ENCODE results near the gene IQCH.

IQCH gene

DNA sequence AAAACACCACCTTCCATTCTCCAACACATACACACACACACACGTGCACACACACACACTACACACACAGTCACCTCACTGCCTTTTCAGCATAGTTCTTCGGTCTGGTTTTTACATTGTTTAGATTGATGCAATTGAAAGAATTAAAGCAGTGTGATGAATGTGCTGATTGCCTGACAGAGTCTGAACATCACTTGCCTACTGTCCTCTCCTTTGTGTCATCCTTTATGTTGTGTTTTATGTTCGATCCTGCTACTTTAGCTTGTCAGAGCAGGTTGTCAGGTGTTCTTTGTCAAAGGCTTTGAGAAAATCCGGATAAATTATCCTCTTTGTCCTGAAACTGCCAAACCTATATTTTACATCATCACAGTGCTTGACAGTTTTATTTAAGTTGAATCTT lies 80.4 kb downstream of the IQCH start:
- H3K4me1 ChIP-seq (ENCODE audit: control insufficient read depth, low read length), result no peaks in the 10 kb centered on the region
- no peaks in the 10 kb centered on the region for H4K20me1 ChIP-seq (ENCODE audit: control insufficient read depth, insufficient read depth, low read depth, low read length)
- H3K4me3 ChIP-seq (ENCODE audit: low read length), result no peak overlapping the region
- no peaks in the 10 kb centered on the region for H3K9me3 ChIP-seq (ENCODE audit: control insufficient read depth, insufficient read depth, low read length)
- no peak overlapping the region for H3K27ac ChIP-seq (ENCODE audit: low read depth, low read length)
- H3K4me2 ChIP-seq (ENCODE audit: low read length), result no peak overlapping the region
- no peaks in the 10 kb centered on the region for H3K79me2 ChIP-seq (ENCODE audit: control insufficient read depth, low read length)
- no peaks in the 10 kb centered on the region for H3K9me2 ChIP-seq (replicated peaks; ENCODE audit: control insufficient read depth, low read length)
- TF ChIP-seq, protein P1, sequence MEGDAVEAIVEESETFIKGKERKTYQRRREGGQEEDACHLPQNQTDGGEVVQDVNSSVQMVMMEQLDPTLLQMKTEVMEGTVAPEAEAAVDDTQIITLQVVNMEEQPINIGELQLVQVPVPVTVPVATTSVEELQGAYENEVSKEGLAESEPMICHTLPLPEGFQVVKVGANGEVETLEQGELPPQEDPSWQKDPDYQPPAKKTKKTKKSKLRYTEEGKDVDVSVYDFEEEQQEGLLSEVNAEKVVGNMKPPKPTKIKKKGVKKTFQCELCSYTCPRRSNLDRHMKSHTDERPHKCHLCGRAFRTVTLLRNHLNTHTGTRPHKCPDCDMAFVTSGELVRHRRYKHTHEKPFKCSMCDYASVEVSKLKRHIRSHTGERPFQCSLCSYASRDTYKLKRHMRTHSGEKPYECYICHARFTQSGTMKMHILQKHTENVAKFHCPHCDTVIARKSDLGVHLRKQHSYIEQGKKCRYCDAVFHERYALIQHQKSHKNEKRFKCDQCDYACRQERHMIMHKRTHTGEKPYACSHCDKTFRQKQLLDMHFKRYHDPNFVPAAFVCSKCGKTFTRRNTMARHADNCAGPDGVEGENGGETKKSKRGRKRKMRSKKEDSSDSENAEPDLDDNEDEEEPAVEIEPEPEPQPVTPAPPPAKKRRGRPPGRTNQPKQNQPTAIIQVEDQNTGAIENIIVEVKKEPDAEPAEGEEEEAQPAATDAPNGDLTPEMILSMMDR (IDR thresholded peaks at IDR 0.05; ENCODE audit: low read depth, low read length, poor library complexity, severe bottlenecking), result no peak
- TF ChIP-seq EZH2phosphoT487 (IDR thresholded peaks at IDR 0.05; ENCODE audit: borderline replicate concordance, low read length), result no peak
- no peaks in the 10 kb centered on the region for H3F3A ChIP-seq (ENCODE audit: control insufficient read depth, insufficient read depth)
- no peaks in the 10 kb centered on the region for H3K36me3 ChIP-seq (ENCODE audit: control insufficient read depth, low read length)
- no peaks in the 10 kb centered on the region for H3K27me3 ChIP-seq (ENCODE audit: control insufficient read depth, low read length)

DNA sequence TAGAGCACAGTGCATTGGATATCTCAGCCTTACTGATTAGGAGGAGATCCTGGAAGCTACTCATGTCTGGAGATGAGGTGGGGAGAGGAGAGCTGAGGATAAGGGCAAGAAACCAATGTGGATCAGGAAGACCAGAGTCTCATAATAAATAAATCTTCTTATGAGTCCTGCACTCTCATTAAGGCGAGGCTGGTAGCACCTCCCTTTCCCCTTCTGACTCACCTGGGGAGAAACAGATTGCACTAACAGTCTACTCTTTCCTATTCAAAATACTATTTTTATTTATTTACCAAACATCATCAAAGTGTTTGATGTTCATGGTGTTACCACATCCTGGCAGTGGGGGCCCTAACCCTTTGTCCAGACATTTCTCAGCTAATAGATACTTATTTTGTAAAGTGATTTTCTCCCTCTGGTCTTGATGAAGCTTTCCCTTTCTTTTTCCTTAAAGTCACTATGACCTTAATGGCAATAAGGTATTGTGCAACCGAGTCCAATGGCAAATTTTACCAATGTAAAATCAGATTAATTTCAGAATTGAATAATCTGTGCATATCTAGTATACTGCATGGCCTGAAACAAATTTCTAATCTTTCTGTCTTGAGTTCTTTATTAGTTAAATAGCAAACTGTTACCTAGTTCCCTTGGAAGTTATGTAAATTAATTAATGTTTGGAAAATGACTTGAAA lies 81.1 kb downstream of the IQCH start:
- no peaks in the 10 kb centered on the region for H3K27me3 ChIP-seq (ENCODE audit: control insufficient read depth, low read length)
- no peak overlapping the region for H3K4me2 ChIP-seq (ENCODE audit: low read length)

DNA sequence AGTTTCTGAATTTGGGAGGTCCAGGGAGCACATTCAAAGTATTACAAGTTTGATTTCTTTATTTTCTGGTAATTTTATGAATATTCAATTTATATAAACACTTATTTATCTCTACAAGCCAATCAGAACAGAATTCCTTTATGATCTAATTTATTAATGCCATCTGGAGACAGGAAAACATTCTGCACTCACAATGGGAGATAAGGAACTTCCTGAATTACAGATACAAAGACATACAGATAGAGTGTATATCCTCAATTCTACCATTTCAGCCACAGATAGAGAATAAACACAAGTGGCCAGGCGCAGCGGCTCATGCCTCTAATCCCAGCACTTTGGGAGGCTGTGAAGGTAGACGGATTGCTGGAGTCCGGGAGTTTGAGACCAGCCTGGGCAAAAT lies 86.0 kb downstream of the IQCH start:
- Histone ChIP-seq H3K9me2 (replicated peaks; ENCODE audit: control insufficient read depth, low read length) (no peaks in the 10 kb centered on the region), H3K27ac (ENCODE audit: low read depth, low read length) (no peak overlapping the region), H3K79me2 (ENCODE audit: control insufficient read depth, low read length) (no peaks in the 10 kb centered on the region), H3K4me1 (ENCODE audit: control insufficient read depth, low read length) (no peaks in the 10 kb centered on the region), H3K4me2 (ENCODE audit: low read length) (no peak overlapping the region), H3F3A (ENCODE audit: control insufficient read depth, insufficient read depth) (no peaks in the 10 kb centered on the region), H3K4me3 (ENCODE audit: low read length) (no peak overlapping the region), H3K36me3 (ENCODE audit: control insufficient read depth, low read length) (no peaks in the 10 kb centered on the region), H4K20me1 (ENCODE audit: control insufficient read depth, insufficient read depth, low read depth, low read length) (no peaks in the 10 kb centered on the region), H3K9me3 (ENCODE audit: control insufficient read depth, insufficient read depth, low read length) (no peaks in the 10 kb centered on the region), H3K27me3 (ENCODE audit: control insufficient read depth, low read length) (no peaks in the 10 kb centered on the region)
- TF ChIP-seq, protein P1 (IDR thresholded peaks at IDR 0.05; ENCODE audit: low read depth, low read length, poor library complexity, severe bottlenecking), result no peak
- no peak for TF ChIP-seq EZH2phosphoT487 (IDR thresholded peaks at IDR 0.05; ENCODE audit: borderline replicate concordance, low read length)

More for the DNA sequence above, 81.1 kb downstream of the IQCH start:
- Histone ChIP-seq H3K9me3 (ENCODE audit: control insufficient read depth, insufficient read depth, low read length) (no peaks in the 10 kb centered on the region), H3K9me2 (replicated peaks; ENCODE audit: control insufficient read depth, low read length) (no peaks in the 10 kb centered on the region), H3K79me2 (ENCODE audit: control insufficient read depth, low read length) (no peaks in the 10 kb centered on the region), H3K4me3 (ENCODE audit: low read length) (no peak overlapping the region), H3F3A (ENCODE audit: control insufficient read depth, insufficient read depth) (no peaks in the 10 kb centered on the region), H3K4me1 (ENCODE audit: control insufficient read depth, low read length) (no peaks in the 10 kb centered on the region), H3K36me3 (ENCODE audit: control insufficient read depth, low read length) (no peaks in the 10 kb centered on the region), H4K20me1 (ENCODE audit: control insufficient read depth, insufficient read depth, low read depth, low read length) (no peaks in the 10 kb centered on the region), H3K27ac (ENCODE audit: low read depth, low read length) (no peak overlapping the region)
- TF ChIP-seq, protein P1 (IDR thresholded peaks at IDR 0.05; ENCODE audit: low read depth, low read length, poor library complexity, severe bottlenecking), result no peak
- TF ChIP-seq EZH2phosphoT487 (IDR thresholded peaks at IDR 0.05; ENCODE audit: borderline replicate concordance, low read length), result no peak

Data from DOHH2 (cell line).